ENCODE measurements around the gene SMG5.

Gene SMG5

DNA sequence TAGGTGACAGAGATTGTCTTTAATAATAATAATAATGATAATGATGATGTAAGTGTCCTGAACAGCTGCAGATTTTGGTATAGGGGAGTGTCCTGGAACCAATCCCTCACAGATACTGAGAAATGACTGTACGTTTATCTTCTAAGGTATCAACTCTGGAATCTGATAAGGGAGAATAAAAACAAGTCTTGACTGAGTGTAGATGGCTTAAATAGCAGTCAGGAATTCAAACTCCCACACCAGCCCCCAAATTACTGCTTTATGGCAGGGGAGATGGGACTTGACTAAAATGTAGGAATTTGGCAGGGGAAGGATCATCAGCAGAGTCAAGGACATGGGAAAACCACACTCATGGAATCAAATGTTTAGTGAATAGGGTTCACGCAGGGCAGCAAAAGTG lies 22.6 kb upstream of the SMG5 start:
- TF ChIP-seq, protein P1, sequence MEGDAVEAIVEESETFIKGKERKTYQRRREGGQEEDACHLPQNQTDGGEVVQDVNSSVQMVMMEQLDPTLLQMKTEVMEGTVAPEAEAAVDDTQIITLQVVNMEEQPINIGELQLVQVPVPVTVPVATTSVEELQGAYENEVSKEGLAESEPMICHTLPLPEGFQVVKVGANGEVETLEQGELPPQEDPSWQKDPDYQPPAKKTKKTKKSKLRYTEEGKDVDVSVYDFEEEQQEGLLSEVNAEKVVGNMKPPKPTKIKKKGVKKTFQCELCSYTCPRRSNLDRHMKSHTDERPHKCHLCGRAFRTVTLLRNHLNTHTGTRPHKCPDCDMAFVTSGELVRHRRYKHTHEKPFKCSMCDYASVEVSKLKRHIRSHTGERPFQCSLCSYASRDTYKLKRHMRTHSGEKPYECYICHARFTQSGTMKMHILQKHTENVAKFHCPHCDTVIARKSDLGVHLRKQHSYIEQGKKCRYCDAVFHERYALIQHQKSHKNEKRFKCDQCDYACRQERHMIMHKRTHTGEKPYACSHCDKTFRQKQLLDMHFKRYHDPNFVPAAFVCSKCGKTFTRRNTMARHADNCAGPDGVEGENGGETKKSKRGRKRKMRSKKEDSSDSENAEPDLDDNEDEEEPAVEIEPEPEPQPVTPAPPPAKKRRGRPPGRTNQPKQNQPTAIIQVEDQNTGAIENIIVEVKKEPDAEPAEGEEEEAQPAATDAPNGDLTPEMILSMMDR (IDR thresholded peaks at IDR 0.05; ENCODE audit: extremely low read depth, missing control alignments) = no peak
- DNase-seq (ENCODE audit: low spot score) = no peak

DNA sequence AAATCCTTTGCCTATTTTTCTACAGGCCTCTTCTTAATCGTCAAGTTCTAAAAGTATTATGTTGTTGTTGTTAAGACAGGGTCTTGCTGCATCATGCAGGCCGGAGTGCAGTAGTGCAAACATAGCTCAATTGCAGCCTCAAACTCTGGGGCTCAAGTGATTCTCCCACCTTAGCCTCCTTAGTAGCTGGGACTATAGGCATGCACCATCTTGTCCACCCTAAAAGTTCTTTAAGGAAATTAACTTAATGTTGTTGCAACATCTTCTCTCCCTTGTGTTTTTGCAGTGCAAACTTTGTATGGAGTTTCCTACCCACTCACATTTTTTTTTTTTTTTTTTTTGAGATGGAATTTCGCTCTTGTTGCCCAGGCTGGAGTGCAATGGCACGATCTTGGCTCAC lies 20.6 kb upstream of the SMG5 start:
- TF ChIP-seq, protein P1 (IDR thresholded peaks at IDR 0.05; ENCODE audit: extremely low read depth, missing control alignments) = no peak
- no peak for DNase-seq (ENCODE audit: low spot score)

- TF ChIP-seq, protein P1 (IDR thresholded peaks at IDR 0.05; ENCODE audit: extremely low read depth, missing control alignments) = no peak
- DNase-seq (ENCODE audit: low spot score) = no peak
Observed at GRCh38 chr1:156298852-156299357, 16.3 kb upstream of the SMG5 start, which contains the start of gene VHLL. VHLL (minus strand) TSS chr1:156299307; CDS start chr1:156299189, 118 bp downstream.

GRCh38 chr1:156295391-156295947 lies 12.8 kb upstream of the SMG5 start, which contains the start of gene GLMP:
GLMP (minus strand) TSS chr1:156295679; CDS start chr1:156295645, 34 bp downstream.
- peak; percentile 81 for DNase-seq (ENCODE audit: low spot score)
- TF ChIP-seq, protein P1 (IDR thresholded peaks at IDR 0.05; ENCODE audit: extremely low read depth, missing control alignments) = no peak

DNA sequence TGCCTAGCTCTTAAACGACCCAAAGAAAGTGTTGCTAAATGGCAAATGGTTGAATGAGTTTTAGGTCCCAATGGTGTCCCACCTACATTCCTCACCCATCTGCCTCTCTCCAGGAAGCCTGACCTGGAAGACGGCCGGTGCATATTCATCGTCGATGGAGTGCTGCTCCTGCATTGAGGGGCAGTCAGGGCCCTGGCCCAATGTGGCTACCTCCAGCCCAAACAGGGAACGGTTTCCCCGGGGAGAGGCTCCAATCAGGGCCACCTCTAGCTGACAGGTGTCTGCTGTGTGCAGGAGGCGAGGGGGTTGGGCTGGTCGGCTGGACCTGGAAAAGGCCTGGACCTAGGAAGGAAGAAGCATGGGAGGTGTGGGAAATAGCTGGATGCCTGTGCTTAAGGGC lies 11.3 kb upstream of the SMG5 start:
- TF ChIP-seq, protein P1 (IDR thresholded peaks at IDR 0.05; ENCODE audit: extremely low read depth, missing control alignments) = no peak
- DNase-seq (ENCODE audit: low spot score) = no peak

DNA sequence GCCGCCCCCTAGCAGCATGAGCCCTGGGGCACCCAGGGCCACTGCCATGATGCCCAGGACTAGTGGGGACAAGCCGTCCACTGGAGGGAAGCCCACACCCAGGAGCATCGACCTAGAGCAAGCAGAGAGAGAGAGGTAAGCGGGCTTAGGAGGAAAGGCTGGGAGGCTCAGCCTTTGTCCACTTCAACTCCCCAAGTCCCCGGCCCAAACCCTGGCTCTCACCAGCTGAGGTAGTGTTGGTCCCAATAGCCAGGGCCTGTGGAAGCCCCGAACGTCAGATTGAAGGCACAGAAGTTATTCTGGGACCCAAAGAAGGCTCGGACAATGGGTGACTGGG lies 10.4 kb upstream of the SMG5 start:
- DNase-seq (ENCODE audit: low spot score) = no peak
- TF ChIP-seq, protein P1 (IDR thresholded peaks at IDR 0.05; ENCODE audit: extremely low read depth, missing control alignments) = no peak

DNA sequence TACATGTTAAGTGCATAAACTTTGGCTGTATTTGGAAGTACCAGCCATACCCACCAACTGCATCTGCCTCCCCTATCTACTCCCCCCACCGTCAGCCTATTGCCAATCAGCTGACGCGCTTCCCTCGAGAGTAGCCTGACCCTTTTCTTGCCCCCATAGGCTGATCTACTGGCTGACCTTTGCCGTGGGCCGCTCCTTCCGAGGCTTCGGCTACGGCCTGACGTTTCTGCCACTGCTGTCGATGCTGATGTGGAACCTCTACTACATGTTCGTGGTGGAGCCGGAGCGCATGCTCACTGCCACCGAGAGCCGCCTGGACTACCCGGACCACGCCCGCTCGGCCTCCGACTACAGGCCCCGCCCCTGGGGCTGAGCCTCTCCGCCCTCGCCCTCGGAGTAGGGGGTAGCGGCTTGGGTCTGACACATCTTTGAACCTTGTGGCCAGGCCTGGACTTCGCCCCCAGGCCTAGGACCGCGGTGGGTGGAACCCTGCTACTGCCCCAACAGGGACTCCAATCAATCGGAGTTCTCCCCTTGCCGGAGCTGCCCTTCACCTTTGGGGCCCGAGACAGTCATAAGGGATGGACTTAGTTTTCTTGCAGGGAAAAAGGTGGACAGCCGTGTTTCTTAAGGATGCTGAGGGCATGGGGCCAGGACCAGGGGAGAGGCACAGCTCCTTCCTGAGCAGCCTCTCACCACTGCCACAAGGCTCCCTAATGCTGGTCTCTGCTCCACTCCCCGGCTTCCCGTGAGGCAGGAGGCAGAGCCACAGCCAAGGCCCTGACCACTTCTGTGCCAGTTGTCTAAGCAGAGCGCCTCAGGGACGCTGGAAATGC lies 8.8 kb upstream of the SMG5 start:
- DNase-seq (ENCODE audit: low spot score) = peak; percentile 73
- TF ChIP-seq, protein P1 (IDR thresholded peaks at IDR 0.05; ENCODE audit: extremely low read depth, missing control alignments) = no peak

Data from GM20000 (cell line).